Measurements from ENCODE around the gene FMNL2.

Gene FMNL2

DNA sequence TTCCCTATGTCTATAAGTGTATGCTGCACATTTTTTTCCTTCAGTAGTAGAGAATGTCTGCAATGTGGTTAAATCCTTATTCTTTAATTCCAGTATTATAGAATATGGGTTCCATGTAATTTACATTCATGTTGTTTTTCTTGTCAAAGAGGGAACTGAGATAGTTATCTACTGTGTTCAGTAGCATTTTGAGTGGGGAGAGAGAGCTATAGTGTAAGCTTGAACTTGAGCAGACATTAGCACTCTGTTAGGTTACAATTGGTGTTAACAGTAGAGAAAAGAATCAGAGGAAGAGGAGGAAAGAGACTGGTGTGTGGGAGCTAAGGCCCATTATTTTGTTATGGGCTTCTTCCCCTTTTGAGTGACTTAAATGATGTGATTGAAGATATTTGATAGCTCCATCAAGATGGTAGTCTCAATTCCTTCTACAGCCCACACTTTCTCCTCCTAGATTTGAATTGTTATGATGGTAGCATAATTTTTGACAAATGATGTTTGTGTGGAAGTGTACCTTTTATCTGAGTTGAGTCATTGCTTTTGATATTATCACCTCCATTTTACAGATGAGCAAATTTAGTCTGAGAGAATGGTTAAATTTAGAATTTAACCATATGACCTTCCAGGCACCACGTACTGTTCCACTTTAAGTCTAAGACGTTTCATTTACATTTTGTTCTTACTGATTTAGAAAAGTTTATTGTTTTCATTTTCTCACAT lies 71.3 kb downstream of the FMNL2 start:
- DNase-seq, result no peak

DNA sequence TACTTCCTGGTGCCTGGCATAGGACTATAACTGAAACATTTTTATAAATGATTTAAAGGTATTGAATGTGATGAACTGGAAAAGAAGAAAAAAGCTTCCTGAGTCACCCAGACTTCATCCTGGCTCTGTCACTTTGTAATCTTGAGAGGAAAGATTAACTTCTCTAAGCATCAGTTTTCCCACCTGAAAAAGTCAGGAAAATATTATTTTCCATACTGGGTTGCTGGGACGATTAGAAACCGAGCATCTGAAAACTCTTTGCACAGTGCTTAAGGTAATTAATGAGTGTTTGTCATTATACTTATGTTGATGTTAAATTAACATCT lies 71.8 kb downstream of the FMNL2 start:
- no peak for DNase-seq

DNA sequence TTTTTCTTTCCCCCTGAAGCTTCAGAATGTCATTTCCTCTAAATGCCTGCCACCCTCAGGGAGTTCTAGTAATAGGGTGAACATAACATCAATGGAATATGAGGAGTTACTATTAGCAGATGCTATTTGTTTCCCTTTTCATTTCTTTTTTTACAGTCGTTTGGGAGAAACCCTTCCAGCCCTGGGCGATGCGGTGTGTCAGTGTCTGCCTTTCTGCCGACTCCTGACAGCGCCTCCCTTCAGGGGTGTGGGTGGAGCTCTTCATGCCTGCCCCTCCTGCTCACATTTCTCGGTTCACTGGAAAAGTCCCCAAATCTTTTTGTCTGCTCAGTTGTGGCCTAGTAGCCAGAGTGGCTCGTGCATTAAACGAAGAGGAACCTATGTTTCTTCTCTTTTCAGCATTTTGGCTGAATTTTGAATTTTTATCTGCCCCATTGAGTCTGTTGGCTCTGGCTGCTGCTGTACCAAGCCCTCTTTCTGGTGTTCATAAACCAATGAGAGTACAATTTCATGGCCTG lies 72.3 kb downstream of the FMNL2 start:
- DNase-seq, result no peak

- no peak for DNase-seq
Measured at GRCh38 chr2:152407806-152408205, 72.8 kb downstream of the FMNL2 start.

- DNase-seq, result no peak
Measured at GRCh38 chr2:152408254-152408653, 73.3 kb downstream of the FMNL2 start.

DNA sequence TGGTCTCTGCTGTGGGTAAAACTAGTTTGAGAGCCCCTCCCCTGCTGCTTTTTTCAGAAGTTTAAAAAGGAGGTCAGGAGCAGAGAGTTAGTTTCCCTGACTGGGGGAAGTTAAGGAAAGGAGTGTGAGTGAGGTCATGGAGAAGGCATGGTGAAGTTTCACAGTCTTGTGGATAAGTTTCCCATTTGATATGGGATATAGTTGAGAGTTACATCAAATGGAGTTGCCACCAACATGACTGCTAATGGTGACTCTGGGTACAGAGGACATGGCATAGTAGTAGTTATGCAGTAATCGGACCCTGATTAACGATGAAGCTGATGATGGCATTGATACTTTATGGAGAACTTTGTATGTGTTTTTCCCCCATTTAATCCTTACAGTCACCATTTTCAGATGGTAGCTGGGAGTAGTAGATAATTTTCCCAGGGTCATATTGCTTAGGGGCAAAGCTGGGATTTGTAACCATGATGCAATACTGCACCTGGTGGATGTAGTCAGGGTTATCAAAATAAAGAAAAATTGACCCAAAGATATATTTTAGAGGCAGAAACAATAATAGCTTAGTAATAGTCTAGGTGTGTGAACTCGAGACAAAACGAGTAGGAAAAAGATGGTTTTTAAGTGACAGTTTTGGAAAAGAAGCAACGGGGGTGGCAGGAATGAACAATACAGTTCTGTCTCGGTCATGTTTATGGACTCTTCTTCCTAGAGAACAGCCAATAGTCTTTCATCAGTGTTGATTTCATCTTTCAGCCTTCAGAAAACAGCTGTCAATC lies 74.6 kb downstream of the FMNL2 start:
- DNase-seq, result no peak

DNA sequence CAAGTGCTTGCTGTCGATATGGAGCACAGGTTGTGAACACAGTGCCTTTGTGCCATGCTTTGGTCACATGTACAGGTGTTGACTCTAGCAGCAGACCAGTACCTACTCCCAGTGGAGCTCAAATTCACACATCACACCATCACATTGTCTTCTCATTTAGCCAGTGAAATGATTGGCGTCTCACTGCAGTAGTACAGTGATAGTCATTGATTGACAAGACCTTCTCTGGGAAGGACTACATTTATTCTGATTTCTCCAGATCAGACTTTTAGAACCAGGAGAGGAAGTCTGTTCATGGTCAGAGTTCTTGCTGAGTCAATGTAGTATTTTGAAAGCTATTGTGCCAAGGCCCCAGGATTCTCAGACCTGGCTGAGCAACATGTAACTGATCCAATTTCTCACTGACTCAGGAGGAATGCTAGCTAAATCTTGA lies 75.2 kb downstream of the FMNL2 start:
- DNase-seq, result no peak

DNA sequence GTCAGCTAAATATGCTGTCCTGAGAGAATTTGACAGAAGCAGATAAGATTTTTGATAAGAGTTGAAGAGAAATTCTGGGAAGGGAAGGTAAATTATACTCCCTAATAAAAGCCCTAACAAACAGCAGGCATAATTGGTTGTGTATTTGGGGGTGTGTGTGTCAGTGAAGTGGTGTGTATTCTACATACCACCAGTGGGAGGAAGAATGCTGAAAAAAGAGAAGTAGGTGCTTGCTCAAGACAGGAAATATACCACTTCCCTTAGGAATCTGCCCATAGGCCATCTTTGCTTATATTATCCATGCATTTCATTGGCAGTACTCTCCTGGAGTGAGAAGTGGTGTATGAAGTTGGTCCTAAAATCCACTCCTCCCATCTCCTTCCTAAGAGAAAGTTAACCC lies 76.2 kb downstream of the FMNL2 start:
- DNase-seq, result no peak

DNA sequence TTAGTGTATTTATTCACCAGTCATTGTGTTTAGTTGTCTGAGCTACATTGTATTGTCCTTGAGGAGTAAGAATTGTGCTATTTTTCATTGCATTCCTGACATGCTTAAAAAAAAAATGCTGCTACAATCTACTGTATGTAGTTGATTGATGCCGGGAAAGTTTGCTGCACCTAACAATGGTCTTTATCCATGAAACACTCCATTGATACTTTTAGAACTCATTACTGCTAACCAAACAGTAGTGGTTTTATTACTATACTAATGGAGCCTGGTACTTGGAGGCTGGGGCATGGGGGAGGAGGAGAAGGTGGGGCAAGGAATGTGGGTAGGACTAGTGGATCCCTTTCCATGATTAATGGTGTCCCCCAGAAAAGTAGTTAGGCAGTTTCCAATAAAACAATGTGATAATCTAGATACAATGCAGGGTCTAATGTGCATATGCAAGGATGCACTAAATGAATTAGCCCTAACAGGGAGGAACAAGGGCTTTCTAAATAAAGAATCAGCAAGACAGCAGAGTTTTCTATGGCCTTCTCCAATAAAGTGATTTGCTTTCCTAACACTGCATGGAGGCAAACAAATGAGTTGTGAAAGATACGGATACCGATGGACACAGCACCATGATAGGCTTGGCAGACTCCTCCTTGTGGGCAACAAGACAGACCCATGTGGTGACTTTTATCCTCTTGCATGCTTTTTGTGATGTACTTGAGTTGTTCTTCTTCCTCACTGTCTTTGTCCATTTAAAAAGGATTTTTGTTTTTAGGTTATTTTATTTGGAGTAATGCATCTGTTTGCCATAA lies 78.5 kb downstream of the FMNL2 start:
- no peak for DNase-seq

- no peak for DNase-seq
Measured at GRCh38 chr2:152415231-152415642, 80.3 kb downstream of the FMNL2 start.

- DNase-seq, result no peak
Measured at GRCh38 chr2:152415796-152416195, 80.8 kb downstream of the FMNL2 start.

DNA sequence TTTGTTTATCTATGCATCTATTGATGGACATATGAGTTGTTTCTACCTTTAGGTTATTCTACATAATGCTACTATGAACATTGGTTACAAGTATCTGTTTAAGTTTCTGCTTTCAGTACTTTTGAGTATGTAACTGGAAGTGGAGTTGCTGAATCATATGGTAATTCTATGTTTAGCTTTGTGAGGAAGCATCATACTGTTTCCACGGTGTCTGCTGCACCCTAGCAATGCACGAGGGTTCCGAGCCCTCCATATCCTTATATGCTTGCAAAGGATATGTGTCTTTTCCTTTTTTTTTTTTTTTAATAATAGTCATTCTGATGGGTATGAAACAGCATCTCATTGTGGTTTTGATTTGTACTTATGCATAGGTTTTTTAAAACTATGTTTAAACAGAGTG lies 83.7 kb downstream of the FMNL2 start:
- DNase-seq, result no peak

- DNase-seq, result no peak
Measured at GRCh38 chr2:152419944-152420343, 85.0 kb downstream of the FMNL2 start.

- DNase-seq, result no peak
Measured at GRCh38 chr2:152420363-152420762, 85.4 kb downstream of the FMNL2 start.

DNA sequence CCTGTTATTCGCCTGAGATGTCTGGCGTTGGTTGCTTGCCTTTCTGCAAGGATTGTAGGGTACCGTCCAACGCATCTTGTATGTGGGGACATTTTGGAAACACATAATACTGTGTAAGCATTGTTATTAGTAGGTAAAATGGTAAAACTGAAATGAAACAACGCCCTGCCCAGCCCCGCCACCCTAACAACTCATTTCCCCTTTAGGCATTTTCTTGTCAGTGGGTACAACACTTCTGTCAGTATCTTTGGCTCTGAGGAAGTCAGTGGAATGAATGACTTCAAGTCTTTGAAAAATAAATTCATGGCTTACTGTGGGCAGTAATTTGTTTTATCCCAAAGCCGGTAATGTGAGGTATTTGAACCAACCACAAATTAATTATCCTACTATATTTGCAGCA lies 86.0 kb downstream of the FMNL2 start:
- DNase-seq, result no peak

- no peak for DNase-seq
Measured at GRCh38 chr2:152421521-152422370, 86.8 kb downstream of the FMNL2 start.

DNA sequence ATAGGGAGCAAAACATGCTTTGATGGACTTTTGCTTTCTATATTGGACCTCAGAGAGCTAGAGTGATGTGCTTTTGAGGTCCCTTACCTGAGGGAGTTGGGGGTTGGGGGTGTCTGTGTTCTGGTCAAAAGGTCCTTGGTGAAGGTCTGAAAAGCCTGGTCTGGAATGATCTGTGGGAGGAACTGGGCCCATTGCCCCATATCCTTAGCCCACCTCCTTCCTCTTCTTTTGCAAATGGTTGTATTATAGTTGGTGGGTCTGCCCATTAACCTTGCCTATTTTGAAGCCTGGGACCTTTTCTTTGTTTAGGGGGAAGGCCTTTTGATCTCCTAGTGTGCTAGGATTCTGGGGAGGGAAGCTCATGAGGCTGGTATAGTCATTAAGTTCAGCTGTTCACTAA lies 88.7 kb downstream of the FMNL2 start:
- no peak for DNase-seq

GRCh38 chr2:152425765-152426727 lies 91.1 kb downstream of the FMNL2 start:
- DNase-seq, result no peak

GRCh38 chr2:152426801-152427200 lies 91.8 kb downstream of the FMNL2 start:
- DNase-seq, result no peak

DNA sequence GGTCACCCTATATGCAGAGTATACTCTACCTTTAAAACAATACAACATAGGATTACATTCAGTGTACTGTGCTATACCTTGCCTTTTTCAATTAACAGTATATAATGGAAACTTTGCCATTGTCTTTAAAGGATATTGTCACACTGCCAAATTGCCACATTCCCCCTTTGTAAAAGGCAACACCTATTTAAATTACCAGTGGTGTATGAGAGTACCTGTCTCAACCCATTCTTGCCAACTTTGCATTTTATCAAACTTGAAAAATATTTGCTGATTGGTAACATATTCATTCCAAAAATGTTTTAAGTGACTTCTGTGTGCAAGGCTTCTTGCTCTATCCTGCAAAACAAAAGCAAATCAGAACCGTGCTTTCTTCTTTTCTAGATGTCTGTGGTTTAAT lies 92.9 kb downstream of the FMNL2 start:
- no peak for DNase-seq

Data from activated CD8-positive, alpha-beta memory T cell treated with anti-CD3 and anti-CD28 coated beads, Interleukin-2, amount 50 U/mL, for 4 hours (primary cell).